ENCODE results near the gene SUSD2. TPM values are rescaled to one million over a fixed set of nuclear protein-coding genes. Genes with fewer than 3 reads are reported as not detected.

Gene SUSD2
- total and polyA plus RNA-seq, 2 donors from 2014 or later: 14.8 to 25.2 TPM

DNA sequence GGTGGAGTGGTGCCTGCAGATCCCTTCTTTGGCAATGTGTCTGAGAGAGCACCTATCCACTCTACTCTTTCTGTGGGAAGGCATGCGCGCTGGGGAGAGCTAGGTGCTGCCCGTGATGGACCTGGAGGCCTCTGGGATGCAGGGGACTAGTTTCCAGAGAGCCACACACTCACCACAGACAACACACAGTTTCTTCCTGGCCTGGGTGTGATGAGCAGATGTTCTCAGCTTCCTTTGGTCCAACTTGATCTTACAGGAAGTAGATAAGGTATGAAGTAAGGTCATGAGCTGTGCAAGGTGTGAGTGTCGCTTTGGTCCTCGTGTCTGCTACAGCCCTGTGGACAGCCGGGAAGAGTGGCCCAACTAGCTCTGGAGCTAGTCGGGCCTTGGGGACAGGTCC, 27.3 kb upstream of the SUSD2 start:
- Histone ChIP-seq H3K36me3 (ENCODE audit: control insufficient read depth in 2 of 3, insufficient read depth in 3 of 3, low read length in 3 of 3) (peaks cover 0 to 3% (median 0%) of the 10 kb centered on the region in 3 donors), H3K27ac (ENCODE audit: low read depth in 2 of 2, low read length in 2 of 2) (no peak overlapping the region), H3K4me3 (ENCODE audit: low read length in 3 of 3) (no peak overlapping the region), H3K4me1 (ENCODE audit: control insufficient read depth in 2 of 3, insufficient read depth in 2 of 3, low read depth in 1 of 3, low read length in 3 of 3) (peaks cover 0 to 25% (median 6%) of the 10 kb centered on the region in 3 donors), H3K9ac (ENCODE audit: low read length in 3 of 3) (no peak overlapping the region), H3K9me3 (ENCODE audit: control insufficient read depth in 2 of 3, insufficient read depth in 1 of 3, low read length in 3 of 3) (no peaks in the 10 kb centered on the region), H3K27me3 (ENCODE audit: control insufficient read depth, insufficient read depth, low read length) (no peaks in the 10 kb centered on the region)
- intact Hi-C loops (cut with DNase I): no loop called here
- FAIRE-seq: no peak
- TF ChIP-seq, protein P1, sequence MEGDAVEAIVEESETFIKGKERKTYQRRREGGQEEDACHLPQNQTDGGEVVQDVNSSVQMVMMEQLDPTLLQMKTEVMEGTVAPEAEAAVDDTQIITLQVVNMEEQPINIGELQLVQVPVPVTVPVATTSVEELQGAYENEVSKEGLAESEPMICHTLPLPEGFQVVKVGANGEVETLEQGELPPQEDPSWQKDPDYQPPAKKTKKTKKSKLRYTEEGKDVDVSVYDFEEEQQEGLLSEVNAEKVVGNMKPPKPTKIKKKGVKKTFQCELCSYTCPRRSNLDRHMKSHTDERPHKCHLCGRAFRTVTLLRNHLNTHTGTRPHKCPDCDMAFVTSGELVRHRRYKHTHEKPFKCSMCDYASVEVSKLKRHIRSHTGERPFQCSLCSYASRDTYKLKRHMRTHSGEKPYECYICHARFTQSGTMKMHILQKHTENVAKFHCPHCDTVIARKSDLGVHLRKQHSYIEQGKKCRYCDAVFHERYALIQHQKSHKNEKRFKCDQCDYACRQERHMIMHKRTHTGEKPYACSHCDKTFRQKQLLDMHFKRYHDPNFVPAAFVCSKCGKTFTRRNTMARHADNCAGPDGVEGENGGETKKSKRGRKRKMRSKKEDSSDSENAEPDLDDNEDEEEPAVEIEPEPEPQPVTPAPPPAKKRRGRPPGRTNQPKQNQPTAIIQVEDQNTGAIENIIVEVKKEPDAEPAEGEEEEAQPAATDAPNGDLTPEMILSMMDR (IDR thresholded peaks at IDR 0.05; ENCODE audit: borderline replicate concordance, extremely low read depth, insufficient read depth): no peak
- DNase-seq: no peak

DNA sequence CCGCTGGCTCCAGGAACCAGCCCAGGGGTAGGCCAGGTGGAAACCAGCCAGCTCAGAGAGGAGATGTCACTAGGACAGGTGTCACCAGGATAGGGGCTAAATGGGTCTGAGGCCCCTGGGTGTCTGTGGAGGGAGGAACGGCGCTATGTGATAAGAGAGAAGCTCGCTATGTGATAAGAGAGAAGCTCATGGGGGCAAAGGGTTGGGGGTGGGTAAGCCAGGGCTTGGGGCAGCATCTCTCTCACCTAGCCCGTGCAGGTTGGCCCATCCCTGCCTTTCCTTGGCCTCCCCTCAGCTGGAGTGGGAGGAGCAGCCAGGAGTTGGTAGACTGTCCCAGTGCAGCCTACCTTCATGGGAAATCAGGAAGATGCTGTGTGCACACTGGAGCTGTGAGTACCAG, 26.5 kb upstream of the SUSD2 start:
- no peaks in the 10 kb centered on the region for H3K9me3 ChIP-seq (ENCODE audit: control insufficient read depth in 2 of 3, insufficient read depth in 1 of 3, low read length in 3 of 3)
- no peak overlapping the region for H3K9ac ChIP-seq (ENCODE audit: low read length in 3 of 3)
- no peak overlapping the region for H3K4me3 ChIP-seq (ENCODE audit: low read length in 3 of 3)
- TF ChIP-seq, protein P1 (IDR thresholded peaks at IDR 0.05; ENCODE audit: borderline replicate concordance, extremely low read depth, insufficient read depth): no peak
- H3K27me3 ChIP-seq (ENCODE audit: control insufficient read depth, insufficient read depth, low read length): no peaks in the 10 kb centered on the region
- H3K36me3 ChIP-seq (ENCODE audit: control insufficient read depth in 2 of 3, insufficient read depth in 3 of 3, low read length in 3 of 3): no peaks in the 10 kb centered on the region
- intact Hi-C loops (cut with DNase I): no loop called here
- DNase-seq: no peak
- no peak overlapping the region for H3K27ac ChIP-seq (ENCODE audit: low read depth in 2 of 2, low read length in 2 of 2)
- peaks cover 0 to 22% (median 6%) of the 10 kb centered on the region in 3 donors for H3K4me1 ChIP-seq (ENCODE audit: control insufficient read depth in 2 of 3, insufficient read depth in 2 of 3, low read depth in 1 of 3, low read length in 3 of 3)
- FAIRE-seq: no peak

DNA sequence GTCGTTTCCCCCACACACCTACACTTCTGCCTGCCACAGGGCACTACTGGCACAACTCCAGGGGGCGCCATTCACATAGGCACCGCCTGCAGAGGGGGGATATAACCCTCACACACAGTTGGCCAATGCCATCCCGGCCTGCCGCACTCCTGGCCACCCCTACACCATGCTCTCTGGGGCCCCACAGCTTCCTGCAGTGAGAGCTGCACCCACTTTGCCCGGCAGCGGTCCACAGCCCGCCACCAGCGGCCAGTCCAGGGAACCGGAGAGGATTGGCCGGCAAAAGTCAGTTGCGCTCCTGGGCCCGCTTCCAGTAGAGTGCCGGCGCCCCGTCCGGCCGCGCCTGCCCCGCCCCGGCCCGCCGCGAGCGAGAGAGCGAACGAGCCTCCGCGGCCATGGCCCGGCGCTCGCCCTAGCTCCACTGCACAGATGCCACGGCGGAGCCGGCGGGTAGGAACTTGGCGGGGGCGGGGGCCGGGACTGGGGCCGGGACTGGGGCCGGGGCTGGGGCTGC, 25.6 kb upstream of the SUSD2 start:
- FAIRE-seq (no peak), DNase-seq (peak; percentile 66 to 93 (median 78))
- Histone ChIP-seq H3K4me3 (ENCODE audit: low read length in 3 of 3) (peak overlapping the region; percentile 23 to 35 (median 24)), H3K4me1 (ENCODE audit: control insufficient read depth in 2 of 3, insufficient read depth in 2 of 3, low read depth in 1 of 3, low read length in 3 of 3) (peaks cover 0 to 22% (median 6%) of the 10 kb centered on the region in 3 donors), H3K27ac (ENCODE audit: low read depth in 2 of 2, low read length in 2 of 2) (peak overlapping the region; percentile 25 to 49), H3K36me3 (ENCODE audit: control insufficient read depth in 2 of 3, insufficient read depth in 3 of 3, low read length in 3 of 3) (no peaks in the 10 kb centered on the region), H3K27me3 (ENCODE audit: control insufficient read depth, insufficient read depth, low read length) (no peaks in the 10 kb centered on the region), H3K9ac (ENCODE audit: low read length in 3 of 3) (peak overlapping the region in 1 of 3 donors; percentile 28), H3K9me3 (ENCODE audit: control insufficient read depth in 2 of 3, insufficient read depth in 1 of 3, low read length in 3 of 3) (no peaks in the 10 kb centered on the region)
- TF ChIP-seq, protein P1 (IDR thresholded peaks at IDR 0.05; ENCODE audit: borderline replicate concordance, extremely low read depth, insufficient read depth): peak; percentile 15
- intact Hi-C loops (cut with DNase I): no loop called here

Data from kidney (tissue), 14 donors.